Measurements from ENCODE around the gene SLC22A7. TPM values are rescaled to one million over a fixed set of nuclear protein-coding genes. Genes with fewer than 3 reads are reported as not detected.

SLC22A7 gene, protein sequence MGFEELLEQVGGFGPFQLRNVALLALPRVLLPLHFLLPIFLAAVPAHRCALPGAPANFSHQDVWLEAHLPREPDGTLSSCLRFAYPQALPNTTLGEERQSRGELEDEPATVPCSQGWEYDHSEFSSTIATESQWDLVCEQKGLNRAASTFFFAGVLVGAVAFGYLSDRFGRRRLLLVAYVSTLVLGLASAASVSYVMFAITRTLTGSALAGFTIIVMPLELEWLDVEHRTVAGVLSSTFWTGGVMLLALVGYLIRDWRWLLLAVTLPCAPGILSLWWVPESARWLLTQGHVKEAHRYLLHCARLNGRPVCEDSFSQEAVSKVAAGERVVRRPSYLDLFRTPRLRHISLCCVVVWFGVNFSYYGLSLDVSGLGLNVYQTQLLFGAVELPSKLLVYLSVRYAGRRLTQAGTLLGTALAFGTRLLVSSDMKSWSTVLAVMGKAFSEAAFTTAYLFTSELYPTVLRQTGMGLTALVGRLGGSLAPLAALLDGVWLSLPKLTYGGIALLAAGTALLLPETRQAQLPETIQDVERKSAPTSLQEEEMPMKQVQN
- not detected in 2 replicates for total RNA-seq (2014; rRNA removed; shearing (Covaris generic))
- not detected in 2 replicates for polyA plus RNA-seq (2016; fragmentation: Nextera tagmentation; extraction: Ambion mirVana)

DNA sequence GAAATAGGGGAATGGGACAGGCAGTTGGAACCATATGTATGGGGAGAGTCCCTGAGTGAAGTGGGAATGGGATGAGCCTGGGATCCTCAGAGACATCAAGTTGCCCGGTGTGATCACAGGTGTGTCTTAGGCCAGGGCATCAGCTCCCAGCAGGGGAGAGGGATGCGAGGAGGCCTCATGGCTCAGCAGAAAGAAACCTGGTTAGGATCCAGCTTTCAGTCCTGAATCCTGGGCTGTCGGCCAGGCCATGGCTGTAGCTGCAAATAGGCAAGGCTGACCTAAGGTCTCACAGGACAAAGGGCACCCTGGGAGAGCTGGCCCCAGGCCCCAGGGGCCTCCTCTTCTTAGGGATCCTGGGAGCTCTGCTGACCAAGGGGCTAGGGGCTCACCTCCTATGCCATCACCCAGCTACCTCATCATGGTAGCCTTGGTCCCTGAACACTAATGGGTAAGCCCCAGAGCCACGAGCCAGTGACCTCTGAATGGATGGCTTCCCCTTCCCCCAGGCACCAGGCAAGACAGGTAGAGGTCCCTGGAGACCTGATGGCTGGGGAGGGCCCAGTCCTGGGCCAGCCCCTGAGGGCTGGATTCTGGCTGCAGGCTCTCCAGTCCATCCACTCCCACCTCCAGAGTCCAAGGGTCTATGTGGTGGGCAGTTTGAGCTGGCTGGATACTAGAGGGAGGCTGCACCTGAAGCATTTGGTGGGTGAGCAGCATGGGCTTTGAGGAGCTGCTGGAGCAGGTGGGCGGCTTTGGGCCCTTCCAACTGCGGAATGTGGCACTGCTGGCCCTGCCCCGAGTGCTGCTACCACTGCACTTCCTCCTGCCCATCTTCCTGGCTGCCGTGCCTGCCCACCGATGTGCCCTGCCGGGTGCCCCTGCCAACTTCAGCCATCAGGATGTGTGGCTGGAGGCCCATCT is at the start of gene SLC22A7:
TSS of gene SLC22A7 (plus strand) at position 617 of the 921 bp plus-strand sequence. CDS start at position 716, 99 bp downstream.
- Histone ChIP-seq H3K27ac (no peak within 1 kb of the TSS), H2AFZ (no peak within 1 kb of the TSS), H3F3A (ENCODE audit: insufficient read depth) (no peaks in the 10 kb centered on the region), H3K27me3 (replicated peaks; ENCODE audit: insufficient read depth) (peaks cover 17% of the 10 kb centered on the region; the same call in 1 of the 2 replicates), H3K4me3 (no peak within 1 kb of the TSS), H4K20me1 (ENCODE audit: insufficient read depth) (no peaks in the 10 kb centered on the region), H3K9ac (no peak within 1 kb of the TSS), H3K4me2 (ENCODE audit: unreplicated experiment) (no peak within 1 kb of the TSS), H3K4me1 (ENCODE audit: insufficient read depth) (no peaks in the 10 kb centered on the region), H3K36me3 (ENCODE audit: low read depth) (no peaks in the 10 kb centered on the region), H3K9me2 (ENCODE audit: insufficient read depth) (no peaks in the 10 kb centered on the region), H3K9me3 (ENCODE audit: low read depth) (no peaks in the 10 kb centered on the region), H3K79me2 (ENCODE audit: insufficient read depth) (no peaks in the 10 kb centered on the region)
- DNase-seq, result peak; percentile 24
- 56 to 70% methylated on average over 9 to 10 of the region's 10 CpGs for WGBS, 2 experiments (ENCODE audit: low coverage in 1 of 2, low lambda C conversion rate in 2 of 2, missing lambda C conversion rate in 2 of 2)
- TF ChIP-seq EZH2 (IDR thresholded peaks at IDR 0.05; ENCODE audit: insufficient read depth, poor library complexity, severe bottlenecking) (no peak), EZH2phosphoT487 (IDR thresholded peaks at IDR 0.05; ENCODE audit: insufficient read depth, low read depth) (no peak)
- in situ Hi-C loops (cut with MboI), result no loop called here

DNA sequence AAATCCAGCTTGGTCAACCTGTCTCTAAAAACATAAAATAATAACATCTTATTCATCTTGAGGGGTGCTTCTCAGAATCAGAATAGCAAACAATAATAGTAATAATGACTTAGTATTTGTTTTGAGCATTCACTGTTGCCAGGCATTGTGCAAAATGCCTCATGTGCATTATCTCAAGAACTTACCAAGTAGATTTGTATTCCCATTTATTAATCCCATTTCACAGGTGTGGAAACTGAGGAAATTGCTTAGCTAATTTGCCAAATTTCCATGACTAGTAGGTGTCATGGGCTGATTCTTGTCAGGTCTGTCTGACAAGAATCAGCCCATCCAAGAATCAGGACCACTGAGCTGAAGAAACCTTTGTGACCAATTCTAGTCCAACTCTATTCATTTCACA is 49.3 kb upstream of the SLC22A7 start:
- H3K9me2 ChIP-seq (ENCODE audit: insufficient read depth), result no peaks in the 10 kb centered on the region
- H3K4me1 ChIP-seq (ENCODE audit: insufficient read depth), result no peaks in the 10 kb centered on the region
- in situ Hi-C loops (cut with MboI), result no loop called here
- H2AFZ ChIP-seq, result no peak overlapping the region
- H4K20me1 ChIP-seq (ENCODE audit: insufficient read depth), result no peaks in the 10 kb centered on the region
- H3F3A ChIP-seq (ENCODE audit: insufficient read depth), result no peaks in the 10 kb centered on the region
- H3K4me3 ChIP-seq, result no peak overlapping the region
- no peaks in the 10 kb centered on the region for H3K36me3 ChIP-seq (ENCODE audit: low read depth)
- H3K27me3 ChIP-seq (replicated peaks; ENCODE audit: insufficient read depth), result peaks cover 62% of the 10 kb centered on the region
- TF ChIP-seq EZH2phosphoT487 (IDR thresholded peaks at IDR 0.05; ENCODE audit: insufficient read depth, low read depth) (no peak), EZH2 (IDR thresholded peaks at IDR 0.05; ENCODE audit: insufficient read depth, poor library complexity, severe bottlenecking) (no peak)
- no peak overlapping the region for H3K9ac ChIP-seq
- no peaks in the 10 kb centered on the region for H3K9me3 ChIP-seq (ENCODE audit: low read depth)
- no peak overlapping the region for H3K27ac ChIP-seq
- no peak for DNase-seq
- no peak overlapping the region for H3K4me2 ChIP-seq (ENCODE audit: unreplicated experiment)
- H3K79me2 ChIP-seq (ENCODE audit: insufficient read depth), result no peaks in the 10 kb centered on the region

DNA sequence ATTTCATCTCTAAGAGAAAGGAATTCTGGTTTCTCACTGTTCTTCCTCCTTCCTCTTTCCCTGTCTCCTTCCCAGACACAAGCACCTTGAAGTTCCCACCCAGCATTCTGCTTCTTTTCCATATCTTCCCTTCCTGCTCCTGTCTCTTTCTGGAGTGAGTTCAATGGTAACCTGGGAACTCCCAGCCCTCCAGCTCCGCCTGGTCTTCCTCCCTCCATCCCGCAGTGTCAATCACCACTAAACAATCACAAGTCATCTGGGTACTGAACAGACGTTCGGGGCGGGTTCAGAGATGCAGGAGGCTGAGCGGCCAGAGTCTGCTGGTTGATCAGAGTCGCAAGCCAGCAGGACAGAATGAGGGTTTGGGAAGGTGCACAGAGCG is 47.1 kb upstream of the SLC22A7 start:
- 6 to 8% methylated on average over 7 to 8 of the region's 8 CpGs for WGBS, 2 experiments (ENCODE audit: low coverage in 1 of 2, low lambda C conversion rate in 2 of 2, missing lambda C conversion rate in 2 of 2)
- TF ChIP-seq EZH2 (IDR thresholded peaks at IDR 0.05; ENCODE audit: insufficient read depth, poor library complexity, severe bottlenecking) (no peak), EZH2phosphoT487 (IDR thresholded peaks at IDR 0.05; ENCODE audit: insufficient read depth, low read depth) (no peak)
- H2AFZ ChIP-seq, result no peak overlapping the region
- DNase-seq, result peak; percentile 21
- H3K36me3 ChIP-seq (ENCODE audit: low read depth), result no peaks in the 10 kb centered on the region
- no peaks in the 10 kb centered on the region for H3K9me3 ChIP-seq (ENCODE audit: low read depth)
- no peaks in the 10 kb centered on the region for H4K20me1 ChIP-seq (ENCODE audit: insufficient read depth)
- no peak overlapping the region for H3K27ac ChIP-seq
- H3K4me3 ChIP-seq, result no peak overlapping the region
- no peak overlapping the region for H3K4me2 ChIP-seq (ENCODE audit: unreplicated experiment)
- H3K4me1 ChIP-seq (ENCODE audit: insufficient read depth), result no peaks in the 10 kb centered on the region
- no peaks in the 10 kb centered on the region for H3K9me2 ChIP-seq (ENCODE audit: insufficient read depth)
- H3K9ac ChIP-seq, result no peak overlapping the region
- H3F3A ChIP-seq (ENCODE audit: insufficient read depth), result no peaks in the 10 kb centered on the region
- H3K79me2 ChIP-seq (ENCODE audit: insufficient read depth), result no peaks in the 10 kb centered on the region
- in situ Hi-C loops (cut with MboI), result loop anchor here (10.0 kb wide), 1 partner anchor 84 kb away; no protein-coding TSS in a partner anchor
- H3K27me3 ChIP-seq (replicated peaks; ENCODE audit: insufficient read depth), result peaks cover 43% of the 10 kb centered on the region

DNA sequence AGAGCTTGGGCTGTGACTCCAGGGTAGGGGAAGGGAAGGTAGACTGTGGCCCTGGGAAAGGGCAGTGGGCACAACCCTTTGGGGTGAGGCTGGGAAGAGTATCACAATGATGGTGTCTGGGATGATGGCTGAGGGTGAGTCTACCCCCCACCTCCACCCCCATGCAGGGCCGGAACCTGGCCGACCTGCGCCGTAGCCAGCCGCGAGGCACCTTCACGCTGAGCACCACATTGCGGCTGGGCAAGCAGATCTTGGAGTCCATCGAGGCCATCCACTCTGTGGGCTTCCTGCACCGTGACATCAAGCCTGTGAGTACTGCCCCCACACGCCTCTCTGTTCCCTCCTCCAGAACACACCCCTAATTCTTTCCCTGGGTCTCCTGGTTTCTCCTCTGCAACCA is 44.7 kb upstream of the SLC22A7 start:
- no peak overlapping the region for H3K9ac ChIP-seq
- DNase-seq, result no peak
- no peak overlapping the region for H3K27ac ChIP-seq
- H2AFZ ChIP-seq, result no peak overlapping the region
- H4K20me1 ChIP-seq (ENCODE audit: insufficient read depth), result no peaks in the 10 kb centered on the region
- H3K9me3 ChIP-seq (ENCODE audit: low read depth), result no peaks in the 10 kb centered on the region
- no peaks in the 10 kb centered on the region for H3F3A ChIP-seq (ENCODE audit: insufficient read depth)
- TF ChIP-seq EZH2phosphoT487 (IDR thresholded peaks at IDR 0.05; ENCODE audit: insufficient read depth, low read depth) (no peak), EZH2 (IDR thresholded peaks at IDR 0.05; ENCODE audit: insufficient read depth, poor library complexity, severe bottlenecking) (no peak)
- H3K36me3 ChIP-seq (ENCODE audit: low read depth), result no peaks in the 10 kb centered on the region
- H3K27me3 ChIP-seq (replicated peaks; ENCODE audit: insufficient read depth), result peaks cover 25% of the 10 kb centered on the region
- 93 to 100% methylated on average over 9 to 11 of the region's 11 CpGs for WGBS, 2 experiments (ENCODE audit: low coverage in 1 of 2, low lambda C conversion rate in 2 of 2, missing lambda C conversion rate in 2 of 2)
- in situ Hi-C loops (cut with MboI), result loop anchor here (10.0 kb wide), 1 partner anchor 81 kb away; no protein-coding TSS in a partner anchor
- no peak overlapping the region for H3K4me2 ChIP-seq (ENCODE audit: unreplicated experiment)
- H3K9me2 ChIP-seq (ENCODE audit: insufficient read depth), result no peaks in the 10 kb centered on the region
- H3K4me3 ChIP-seq, result no peak overlapping the region
- no peaks in the 10 kb centered on the region for H3K4me1 ChIP-seq (ENCODE audit: insufficient read depth)
- H3K79me2 ChIP-seq (ENCODE audit: insufficient read depth), result no peaks in the 10 kb centered on the region
